Astrocyte (in vitro differentiated cells and primary cell): ENCODE data around the gene PLEKHG4. TPM values are rescaled to one million over a fixed set of nuclear protein-coding genes. Genes with fewer than 3 reads are reported as not detected.

Experiments
- DNase-seq: peaks from one replicate; pipeline ENCODE4 v3.0.0-alpha.2; 2010; ENCODE audit warnings: low read depth
- FAIRE-seq: peaks from 2 replicates; lab custom pipeline; 2011; peaks lifted over from hg19 to GRCh38; lab: Jason Lieb, UNC
- H2AFZ ChIP-seq: 2 replicates; pipeline ENCODE4 v1.6.0; 2012; ENCODE audit warnings: low read depth, low read length, inconsistent platforms
- H3K27ac ChIP-seq: 2 replicates; pipeline ENCODE4 v1.5.1; 2011; ENCODE audit warnings: low read depth, low read length, inconsistent platforms
- H3K27me3 ChIP-seq: 2 replicates; pipeline ENCODE4 v1.6.0; 2011; ENCODE audit warnings: low read length, inconsistent platforms; ENCODE audit not compliant: insufficient read depth
- H3K36me3 ChIP-seq: 2 replicates; pipeline ENCODE4 v1.5.1; 2011; ENCODE audit warnings: low read length, inconsistent platforms; ENCODE audit not compliant: insufficient read depth
- H3K4me1 ChIP-seq: 2 replicates; pipeline ENCODE4 v1.5.1; 2011; ENCODE audit warnings: low read length, inconsistent platforms; ENCODE audit not compliant: insufficient read depth
- H3K4me2 ChIP-seq: 2 replicates; pipeline ENCODE4 v1.6.0; 2012; ENCODE audit warnings: low read length, inconsistent platforms
- H3K4me3 ChIP-seq: 2 replicates; pipeline ENCODE4 v1.5.1; 2011; ENCODE audit warnings: low read depth, mild to moderate bottlenecking, low read length, inconsistent platforms; ENCODE audit not compliant: insufficient read depth
- H3K79me2 ChIP-seq: 2 replicates; pipeline ENCODE4 v1.6.0; 2012; ENCODE audit warnings: mild to moderate bottlenecking, low read length, inconsistent platforms; ENCODE audit not compliant: insufficient read depth
- H3K9ac ChIP-seq: 2 replicates; pipeline ENCODE4 v1.6.0; 2012; ENCODE audit warnings: mild to moderate bottlenecking, low read length, inconsistent platforms
- H3K9me3 ChIP-seq: 2 replicates; pipeline ENCODE4 v1.5.1; 2012; ENCODE audit warnings: low read depth, mild to moderate bottlenecking, low read length, inconsistent platforms; ENCODE audit not compliant: insufficient read depth
- H4K20me1 ChIP-seq: 2 replicates; pipeline ENCODE4 v1.6.0; 2012; ENCODE audit warnings: low read length, inconsistent platforms; ENCODE audit not compliant: insufficient read depth
- H3K27ac Mint-ChIP-seq: one replicate; pipeline ENCODE4 v1.8.0; 2021; ENCODE audit warnings: mild to moderate bottlenecking, mixed read lengths; ENCODE audit not compliant: unreplicated experiment
- H3K27me3 Mint-ChIP-seq: one replicate; pipeline ENCODE4 v1.8.0; 2021; ENCODE audit warnings: low read depth, mixed read lengths; ENCODE audit not compliant: unreplicated experiment
- H3K36me3 Mint-ChIP-seq: one replicate; pipeline ENCODE4 v1.8.0; 2021; ENCODE audit warnings: low read depth, mixed read lengths; ENCODE audit not compliant: unreplicated experiment
- H3K4me1 Mint-ChIP-seq: one replicate; pipeline ENCODE4 v1.8.0; 2021; ENCODE audit warnings: low read depth, mixed read lengths; ENCODE audit not compliant: unreplicated experiment
- H3K4me3 Mint-ChIP-seq: one replicate; pipeline ENCODE4 v1.8.0; 2021; ENCODE audit warnings: mild to moderate bottlenecking, moderate library complexity, mixed read lengths; ENCODE audit not compliant: unreplicated experiment
- H3K9me3 Mint-ChIP-seq: one replicate; pipeline ENCODE4 v1.8.0; 2021; ENCODE audit warnings: mild to moderate bottlenecking, mixed read lengths; ENCODE audit not compliant: unreplicated experiment
- EZH2 ChIP-seq: IDR thresholded peaks from 2 replicates; pipeline ENCODE4 v1.6.1; 2012; ENCODE audit warnings: mild to moderate bottlenecking, low read length, inconsistent platforms; ENCODE audit not compliant: insufficient read depth
- total RNA-seq: library from RNA; stranded (reverse); gene quantifications from 2 replicates; pipeline ENCODE4 v1.2.1, GENCODE V29; 2021
- TF ChIP-seq, protein P1 (sequence below): IDR thresholded peaks from 2 replicates; pipeline ENCODE4 v1.5.1; 2011; ENCODE audit warnings: low read depth, mild to moderate bottlenecking, inconsistent platforms, low read length, moderate library complexity; ENCODE audit not compliant: insufficient read depth

The PLEKHG4 gene
- total RNA-seq, 1 donor from 2014 or later, result 2.4 TPM

GRCh38 chr16:67302076-67302475 lies 22.7 kb downstream of the PLEKHG4 start:
- H3K4me1 Mint-ChIP-seq, result peaks cover 6% of the 10 kb centered on the region
- H3K27me3 Mint-ChIP-seq, result peaks cover 31% of the 10 kb centered on the region
- no peak overlapping the region for H3K4me3 Mint-ChIP-seq
- Histone ChIP-seq H3K79me2 (no peaks in the 10 kb centered on the region), H3K27ac (no peak overlapping the region), H3K36me3 (no peaks in the 10 kb centered on the region), H3K9me3 (peaks cover 9% of the 10 kb centered on the region), H3K27me3 (no peaks in the 10 kb centered on the region), H4K20me1 (no peaks in the 10 kb centered on the region), H3K9ac (no peak overlapping the region), H3K4me2 (no peak overlapping the region), H3K4me1 (peaks cover 1% of the 10 kb centered on the region), H3K4me3 (no peak overlapping the region), H2AFZ (no peak overlapping the region)
- TF ChIP-seq, protein P1, sequence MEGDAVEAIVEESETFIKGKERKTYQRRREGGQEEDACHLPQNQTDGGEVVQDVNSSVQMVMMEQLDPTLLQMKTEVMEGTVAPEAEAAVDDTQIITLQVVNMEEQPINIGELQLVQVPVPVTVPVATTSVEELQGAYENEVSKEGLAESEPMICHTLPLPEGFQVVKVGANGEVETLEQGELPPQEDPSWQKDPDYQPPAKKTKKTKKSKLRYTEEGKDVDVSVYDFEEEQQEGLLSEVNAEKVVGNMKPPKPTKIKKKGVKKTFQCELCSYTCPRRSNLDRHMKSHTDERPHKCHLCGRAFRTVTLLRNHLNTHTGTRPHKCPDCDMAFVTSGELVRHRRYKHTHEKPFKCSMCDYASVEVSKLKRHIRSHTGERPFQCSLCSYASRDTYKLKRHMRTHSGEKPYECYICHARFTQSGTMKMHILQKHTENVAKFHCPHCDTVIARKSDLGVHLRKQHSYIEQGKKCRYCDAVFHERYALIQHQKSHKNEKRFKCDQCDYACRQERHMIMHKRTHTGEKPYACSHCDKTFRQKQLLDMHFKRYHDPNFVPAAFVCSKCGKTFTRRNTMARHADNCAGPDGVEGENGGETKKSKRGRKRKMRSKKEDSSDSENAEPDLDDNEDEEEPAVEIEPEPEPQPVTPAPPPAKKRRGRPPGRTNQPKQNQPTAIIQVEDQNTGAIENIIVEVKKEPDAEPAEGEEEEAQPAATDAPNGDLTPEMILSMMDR, result no peak
- no peak for TF ChIP-seq EZH2
- peaks cover 4% of the 10 kb centered on the region for H3K36me3 Mint-ChIP-seq
- no peak for DNase-seq
- H3K27ac Mint-ChIP-seq, result no peak overlapping the region
- FAIRE-seq, result no peak
- H3K9me3 Mint-ChIP-seq, result peaks cover 8% of the 10 kb centered on the region

GRCh38 chr16:67302970-67303369 lies 23.6 kb downstream of the PLEKHG4 start:
- H2AFZ ChIP-seq, result no peak overlapping the region
- H3K27ac ChIP-seq, result no peak overlapping the region
- FAIRE-seq (no peak), DNase-seq (no peak)
- Mint-ChIP-seq H3K9me3 (peaks cover 8% of the 10 kb centered on the region), H3K27ac (no peak overlapping the region), H3K4me3 (no peak overlapping the region), H3K27me3 (peaks cover 31% of the 10 kb centered on the region), H3K36me3 (peaks cover 4% of the 10 kb centered on the region), H3K4me1 (peaks cover 6% of the 10 kb centered on the region)
- peaks cover 9% of the 10 kb centered on the region for H3K9me3 ChIP-seq
- H3K27me3 ChIP-seq, result no peaks in the 10 kb centered on the region
- H3K36me3 ChIP-seq, result no peaks in the 10 kb centered on the region
- H3K79me2 ChIP-seq, result no peaks in the 10 kb centered on the region
- no peak overlapping the region for H3K4me3 ChIP-seq
- no peak overlapping the region for H3K9ac ChIP-seq
- no peaks in the 10 kb centered on the region for H4K20me1 ChIP-seq
- TF ChIP-seq, protein P1, result no peak
- TF ChIP-seq EZH2, result no peak
- H3K4me2 ChIP-seq, result no peak overlapping the region
- no peaks in the 10 kb centered on the region for H3K4me1 ChIP-seq

GRCh38 chr16:67304020-67304419 lies 24.7 kb downstream of the PLEKHG4 start:
- Mint-ChIP-seq H3K9me3 (peaks cover 8% of the 10 kb centered on the region), H3K27me3 (peaks cover 29% of the 10 kb centered on the region), H3K36me3 (peaks cover 4% of the 10 kb centered on the region), H3K4me1 (peaks cover 6% of the 10 kb centered on the region), H3K27ac (peak overlapping the region; percentile 28), H3K4me3 (no peak overlapping the region)
- TF ChIP-seq, protein P1, result no peak
- TF ChIP-seq EZH2, result no peak
- Histone ChIP-seq H3K36me3 (no peaks in the 10 kb centered on the region), H3K4me2 (no peak overlapping the region), H3K27me3 (no peaks in the 10 kb centered on the region), H3K27ac (no peak overlapping the region), H4K20me1 (no peaks in the 10 kb centered on the region), H3K9me3 (peaks cover 9% of the 10 kb centered on the region), H2AFZ (no peak overlapping the region), H3K4me3 (no peak overlapping the region), H3K4me1 (no peaks in the 10 kb centered on the region), H3K79me2 (no peaks in the 10 kb centered on the region), H3K9ac (no peak overlapping the region)
- FAIRE-seq, result no peak
- DNase-seq, result no peak
